ENCODE data around the gene ZNF362.
"Not testable (repeated sequence)": the region's sequence is repeated elsewhere in the genome, so short reads cannot be mapped to it uniquely, and the experiment has no call there.

ZNF362 gene

DNA sequence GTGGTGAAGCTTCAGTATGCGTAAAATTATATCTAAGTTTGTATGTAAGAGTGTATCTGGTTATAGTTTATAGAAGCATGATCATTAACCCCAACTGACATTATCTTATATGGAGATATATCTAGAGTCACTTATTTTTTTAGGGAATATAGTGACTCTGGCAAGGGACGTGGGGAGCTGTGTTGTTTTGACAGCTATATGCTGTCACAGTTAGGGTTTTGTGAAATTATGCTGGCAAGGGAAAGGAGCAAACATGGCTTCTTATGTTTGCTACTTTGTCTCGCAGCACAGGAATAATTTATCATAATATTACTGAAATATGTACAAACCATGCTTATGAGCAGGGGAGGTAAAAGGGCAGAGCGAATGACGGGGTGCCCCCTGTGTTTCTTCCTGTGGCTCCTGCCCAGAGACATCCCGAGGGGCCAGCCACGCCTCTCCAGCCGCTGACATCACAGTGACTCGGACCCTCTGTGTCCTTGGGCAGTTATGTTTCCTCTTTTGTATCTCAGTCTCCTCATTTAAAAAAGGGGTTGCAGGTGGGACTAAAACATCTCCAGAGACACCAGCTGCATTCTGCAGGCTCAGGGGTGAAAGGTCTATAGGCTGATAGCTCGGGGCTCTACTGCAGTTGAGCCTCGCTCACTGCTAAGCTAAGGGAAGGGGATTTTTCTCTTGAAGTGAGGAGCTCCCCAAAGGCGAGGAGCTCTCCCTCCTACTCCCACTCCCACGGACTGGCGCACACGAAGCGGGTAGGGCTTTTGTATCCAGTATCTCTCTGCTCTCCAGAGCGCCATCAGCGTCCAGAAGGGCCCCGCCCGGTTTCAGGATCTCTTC is 49.7 kb downstream of the ZNF362 start:
- no peak for DNase-seq (ENCODE audit: insufficient read length, low spot score)
- no peak for FAIRE-seq
- TF ChIP-seq POLR2A (IDR thresholded peaks at IDR 0.05; ENCODE audit: low read depth, low read length), result no peak

DNA sequence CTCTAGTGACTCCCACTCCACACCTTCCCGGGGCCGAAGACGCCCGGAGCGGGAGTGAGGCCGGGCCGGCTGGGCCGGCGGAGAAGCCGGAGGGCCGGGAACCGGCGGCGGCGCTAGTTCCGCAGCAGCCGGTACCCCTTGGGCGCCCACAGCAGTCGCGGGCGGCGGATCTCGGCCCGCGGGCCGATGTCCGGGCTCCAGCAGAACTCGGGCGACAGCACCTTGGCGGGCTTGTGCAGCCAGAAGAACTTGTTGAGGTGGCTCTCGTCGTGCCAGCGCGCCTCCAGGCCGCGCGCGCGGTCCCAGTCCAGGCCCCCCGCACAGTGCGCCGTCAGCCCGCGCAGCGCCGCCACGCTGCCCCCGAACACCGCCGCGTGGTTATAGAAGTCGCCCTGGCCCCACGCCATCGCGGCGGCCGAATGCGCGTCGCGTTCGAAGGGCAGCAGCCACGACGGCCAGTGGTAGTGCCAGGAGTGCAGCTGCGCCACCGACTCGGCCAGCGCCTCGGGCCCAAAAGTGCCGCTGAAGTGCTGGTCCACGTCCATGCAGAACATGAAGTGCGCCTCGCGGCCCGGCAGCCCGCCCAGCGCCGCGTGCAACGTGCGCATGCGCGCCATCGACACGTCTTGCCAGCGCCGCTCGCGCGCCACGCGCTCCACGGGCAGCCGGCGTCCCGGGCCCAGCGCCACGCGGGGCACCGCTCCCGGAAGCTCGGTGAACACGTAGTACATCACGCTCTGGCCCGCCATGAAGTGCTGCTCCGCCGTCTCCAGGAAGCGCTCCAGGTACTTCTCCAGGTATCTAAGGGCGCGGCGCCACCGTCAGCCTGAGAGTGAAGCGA is 50.6 kb downstream of the ZNF362 start:
- DNase-seq (ENCODE audit: insufficient read length, low spot score) (no peak), FAIRE-seq (no peak)
- TF ChIP-seq POLR2A (IDR thresholded peaks at IDR 0.05; ENCODE audit: low read depth, low read length), result no peak

DNA sequence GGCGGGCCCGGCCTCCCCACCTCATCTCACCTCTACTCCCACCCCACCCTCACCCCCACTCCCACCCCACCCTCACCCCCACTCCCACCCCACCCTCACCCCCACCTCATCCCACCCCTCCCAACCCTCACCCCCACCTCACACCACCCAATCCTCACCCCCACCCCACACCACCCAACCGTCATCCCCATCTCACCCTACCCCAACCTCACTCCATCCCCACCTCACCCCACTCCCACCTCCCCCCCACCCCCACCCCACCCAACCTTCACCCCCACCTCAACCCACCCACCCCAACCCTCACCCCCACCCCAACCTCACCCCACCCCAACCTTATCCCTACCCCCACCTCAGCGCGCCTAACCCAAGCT is 51.2 kb downstream of the ZNF362 start:
- DNase-seq (ENCODE audit: insufficient read length, low spot score), result no peak
- no peak for TF ChIP-seq POLR2A (IDR thresholded peaks at IDR 0.05; ENCODE audit: low read depth, low read length)
- no peak for FAIRE-seq

DNA sequence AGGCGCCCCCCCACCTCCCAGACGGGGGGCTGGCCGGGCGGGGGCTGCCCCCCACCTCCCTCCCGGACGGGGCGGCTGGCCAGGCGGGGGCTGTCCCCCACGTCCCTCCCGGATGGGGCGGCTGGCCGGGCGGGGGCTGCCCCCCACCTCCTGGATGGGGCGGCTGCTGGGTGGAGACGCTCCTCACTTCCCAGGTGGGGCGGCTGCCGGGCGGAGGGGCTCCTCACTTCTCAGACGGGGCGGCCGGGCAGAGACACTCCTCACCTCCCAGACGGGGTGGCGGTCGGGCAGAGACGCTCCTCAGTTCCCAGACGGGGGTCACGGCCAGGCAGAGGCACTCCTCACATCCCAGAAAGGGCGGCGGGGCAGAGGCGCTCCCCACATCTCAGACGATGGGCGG is 53.1 kb downstream of the ZNF362 start:
- FAIRE-seq; DNase-seq (ENCODE audit: insufficient read length, low spot score): not testable (repeated sequence)

DNA sequence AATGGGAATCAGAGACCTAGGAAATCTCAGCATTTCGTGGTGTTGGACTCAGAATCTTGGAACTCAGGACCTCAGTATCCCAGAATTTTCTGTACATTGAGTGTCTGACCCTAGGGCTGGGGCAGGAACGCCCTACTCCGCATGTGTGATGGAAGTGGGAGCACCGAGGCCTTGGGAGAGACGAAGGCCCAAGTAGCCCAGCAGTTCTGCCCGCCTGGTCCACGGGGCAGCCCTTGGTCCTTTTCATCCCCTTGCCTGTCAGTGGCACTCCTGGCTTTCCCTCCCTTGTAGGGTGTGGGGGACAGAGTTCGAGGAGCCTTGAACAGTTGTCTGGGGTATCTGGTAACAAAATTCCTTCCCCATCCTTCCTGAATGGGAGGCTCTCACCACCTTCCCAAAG is 54.4 kb downstream of the ZNF362 start:
- no peak for TF ChIP-seq POLR2A (IDR thresholded peaks at IDR 0.05; ENCODE audit: low read depth, low read length)
- DNase-seq (ENCODE audit: insufficient read length, low spot score) (no peak), FAIRE-seq (no peak)

DNA sequence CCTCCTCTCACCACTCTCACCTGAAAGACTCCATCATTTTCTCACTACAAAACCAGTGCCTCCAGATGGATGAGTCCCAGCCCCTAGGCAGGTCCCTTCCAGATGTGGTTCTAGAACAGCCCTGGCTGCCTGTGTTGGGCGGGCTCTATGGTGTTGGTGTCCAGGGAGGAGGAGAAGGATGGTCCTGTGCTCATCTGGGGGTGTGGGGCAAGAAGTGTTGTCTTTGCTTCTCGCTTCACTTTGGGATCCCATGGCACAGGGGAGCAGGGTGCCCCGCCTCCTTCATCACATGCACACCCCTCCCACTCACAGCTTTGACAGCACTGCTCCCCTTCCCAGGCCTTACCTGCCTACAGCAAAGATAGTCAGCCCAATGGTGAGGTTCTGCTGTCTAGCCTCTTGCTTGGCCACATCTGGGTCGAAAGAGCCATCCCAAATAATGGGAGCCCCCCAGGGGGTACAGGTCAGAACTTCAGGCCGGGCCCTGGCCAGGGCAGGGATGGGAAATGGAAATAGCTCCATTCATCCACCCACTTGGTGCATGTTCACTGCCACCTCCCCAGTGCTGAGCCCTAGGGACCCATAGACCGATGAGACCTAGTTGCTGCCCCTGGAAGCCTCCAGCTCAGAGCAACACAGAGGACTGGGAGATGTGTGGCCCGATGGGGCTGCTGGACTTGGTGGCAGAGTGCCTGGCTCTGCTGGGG is 55.6 kb downstream of the ZNF362 start:
- no peak for TF ChIP-seq POLR2A (IDR thresholded peaks at IDR 0.05; ENCODE audit: low read depth, low read length)
- no peak for FAIRE-seq
- DNase-seq (ENCODE audit: insufficient read length, low spot score), result no peak

DNA sequence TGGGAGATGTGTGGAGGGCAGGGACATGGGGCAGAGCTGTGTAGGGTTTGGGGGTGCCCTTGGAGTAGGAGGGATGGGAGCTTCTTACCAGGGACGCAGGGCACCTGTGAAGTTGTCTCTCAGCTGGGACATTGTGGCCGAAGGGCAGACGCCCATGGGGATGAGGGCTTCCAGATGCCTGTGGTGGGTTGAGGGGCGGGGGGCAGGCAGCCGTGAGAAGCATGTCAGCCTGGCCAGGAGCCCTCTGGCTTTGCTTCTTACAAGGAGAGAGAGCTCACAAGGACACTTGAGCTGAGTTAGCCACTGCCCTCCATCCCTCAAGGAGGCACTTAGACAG is 56.1 kb downstream of the ZNF362 start:
- FAIRE-seq, result no peak
- TF ChIP-seq POLR2A (IDR thresholded peaks at IDR 0.05; ENCODE audit: low read depth, low read length), result no peak
- DNase-seq (ENCODE audit: insufficient read length, low spot score), result no peak

DNA sequence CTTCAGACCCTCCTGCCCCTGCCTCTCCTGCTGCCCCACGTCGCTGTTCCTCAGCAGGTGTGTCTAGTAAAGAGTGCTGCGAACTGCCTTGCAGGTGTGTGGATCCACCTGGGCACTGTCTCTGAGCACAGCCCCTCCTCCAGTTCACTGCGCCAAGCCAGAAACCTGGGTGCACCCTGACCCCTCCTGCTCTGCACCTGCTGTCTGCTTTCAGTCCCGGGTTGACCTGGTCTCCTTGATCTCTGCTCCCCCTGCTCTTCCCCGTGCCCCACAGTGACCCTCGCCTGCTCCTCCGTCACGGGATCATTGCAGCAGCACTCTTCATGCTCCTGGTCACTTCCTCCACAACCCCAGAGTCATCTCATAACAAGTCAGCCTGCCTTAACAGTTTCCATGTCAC is 58.1 kb downstream of the ZNF362 start:
- no peak for FAIRE-seq
- DNase-seq (ENCODE audit: insufficient read length, low spot score), result no peak
- no peak for TF ChIP-seq POLR2A (IDR thresholded peaks at IDR 0.05; ENCODE audit: low read depth, low read length)

DNA sequence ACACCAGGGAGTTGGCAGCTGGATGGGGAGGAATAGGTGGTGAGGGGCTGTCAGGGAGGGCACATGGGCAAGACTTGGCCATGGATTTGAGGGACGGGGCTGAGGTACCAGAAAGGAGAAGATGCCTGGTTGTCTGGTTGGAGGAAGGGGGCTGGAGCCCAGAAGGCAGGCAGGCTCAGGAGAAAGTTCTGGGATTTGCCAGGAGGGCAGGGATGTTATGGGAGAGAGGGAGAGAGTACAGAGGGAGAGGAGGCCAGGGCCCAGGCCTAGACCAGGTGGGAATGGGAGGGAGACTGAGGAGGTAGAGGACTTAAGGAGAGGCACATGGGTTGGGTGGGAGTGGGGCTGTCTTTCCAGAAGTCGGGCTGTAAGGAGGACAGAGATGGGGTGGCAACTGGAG is 60.3 kb downstream of the ZNF362 start:
- no peak for FAIRE-seq
- no peak for DNase-seq (ENCODE audit: insufficient read length, low spot score)
- no peak for TF ChIP-seq POLR2A (IDR thresholded peaks at IDR 0.05; ENCODE audit: low read depth, low read length)

DNA sequence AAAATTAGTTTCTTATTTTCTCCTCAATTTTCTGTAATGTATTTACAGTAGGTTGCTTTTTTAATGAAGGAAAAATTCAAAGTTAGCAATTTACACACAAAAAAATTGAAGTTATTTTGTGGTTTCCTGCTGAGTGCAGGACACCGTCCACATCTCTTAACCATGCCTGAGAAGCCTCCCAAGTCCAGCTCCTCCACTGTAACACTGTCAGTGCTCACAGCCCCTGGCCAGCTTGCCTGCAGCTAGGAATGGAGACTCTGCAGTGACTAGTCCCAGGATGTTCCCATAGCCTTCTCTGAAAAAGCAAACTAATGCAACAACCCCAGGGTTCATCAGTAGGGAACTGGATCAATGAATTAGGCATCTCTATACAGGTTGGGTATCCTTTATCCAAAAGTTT is 61.1 kb downstream of the ZNF362 start:
- no peak for DNase-seq (ENCODE audit: insufficient read length, low spot score)
- no peak for TF ChIP-seq POLR2A (IDR thresholded peaks at IDR 0.05; ENCODE audit: low read depth, low read length)
- no peak for FAIRE-seq

DNA sequence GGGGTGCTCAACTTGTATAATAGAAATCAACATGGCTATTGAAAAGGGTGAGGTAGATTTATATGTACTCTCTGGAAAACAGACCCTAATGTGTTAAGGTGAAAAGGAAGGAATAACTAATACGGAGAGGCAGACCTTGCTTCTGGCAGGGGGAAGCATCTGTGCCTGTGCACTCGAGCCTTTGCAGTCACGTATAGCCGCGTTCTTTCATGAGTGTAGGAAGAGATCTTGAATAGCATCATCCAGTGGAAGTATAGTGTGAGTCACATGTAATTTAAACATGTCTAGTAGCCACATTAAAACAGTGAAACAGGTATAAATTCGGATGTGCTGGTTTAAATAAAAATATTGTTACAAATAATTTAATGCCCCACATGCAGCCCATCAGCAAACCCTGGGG is 61.7 kb downstream of the ZNF362 start:
- FAIRE-seq, result no peak
- TF ChIP-seq POLR2A (IDR thresholded peaks at IDR 0.05; ENCODE audit: low read depth, low read length), result no peak
- no peak for DNase-seq (ENCODE audit: insufficient read length, low spot score)

DNA sequence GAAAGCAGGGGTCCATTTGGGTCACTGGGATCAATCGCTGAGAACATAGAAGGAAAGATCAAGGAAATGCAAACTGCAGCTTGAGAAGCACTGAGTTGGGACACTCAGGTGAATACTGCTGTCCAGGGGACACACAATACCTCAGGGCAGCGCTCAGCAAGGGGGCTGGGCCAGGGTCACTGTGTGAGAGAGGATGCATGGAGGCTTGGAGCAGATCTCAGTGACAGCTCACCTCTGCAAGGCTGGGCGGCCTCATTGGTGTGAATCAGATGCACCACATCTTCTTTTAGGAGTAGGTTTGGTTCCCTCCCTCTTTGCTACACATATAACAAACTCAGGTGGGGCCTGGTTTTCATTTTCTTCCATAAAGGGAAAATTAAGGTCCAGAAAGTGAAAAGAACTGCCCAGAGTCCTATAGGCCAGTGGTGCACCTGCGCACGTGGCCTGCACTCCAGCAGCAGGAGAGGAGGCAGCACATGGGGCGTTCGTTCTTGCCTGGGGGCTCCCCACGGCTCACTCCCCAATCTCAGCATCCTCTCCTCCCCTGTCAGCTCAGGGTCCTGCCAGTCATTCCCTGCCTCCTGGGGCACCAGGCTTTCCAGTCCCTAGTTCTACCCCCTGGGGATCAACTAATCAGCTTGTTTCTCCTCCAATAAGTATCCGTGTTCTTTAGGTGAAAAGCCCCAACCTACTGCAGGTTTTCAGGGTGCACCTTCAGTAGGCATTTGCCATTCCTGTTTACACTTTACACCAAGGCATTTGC is 63.1 kb downstream of the ZNF362 start:
- TF ChIP-seq POLR2A (IDR thresholded peaks at IDR 0.05; ENCODE audit: low read depth, low read length), result no peak
- FAIRE-seq, result no peak
- no peak for DNase-seq (ENCODE audit: insufficient read length, low spot score)

DNA sequence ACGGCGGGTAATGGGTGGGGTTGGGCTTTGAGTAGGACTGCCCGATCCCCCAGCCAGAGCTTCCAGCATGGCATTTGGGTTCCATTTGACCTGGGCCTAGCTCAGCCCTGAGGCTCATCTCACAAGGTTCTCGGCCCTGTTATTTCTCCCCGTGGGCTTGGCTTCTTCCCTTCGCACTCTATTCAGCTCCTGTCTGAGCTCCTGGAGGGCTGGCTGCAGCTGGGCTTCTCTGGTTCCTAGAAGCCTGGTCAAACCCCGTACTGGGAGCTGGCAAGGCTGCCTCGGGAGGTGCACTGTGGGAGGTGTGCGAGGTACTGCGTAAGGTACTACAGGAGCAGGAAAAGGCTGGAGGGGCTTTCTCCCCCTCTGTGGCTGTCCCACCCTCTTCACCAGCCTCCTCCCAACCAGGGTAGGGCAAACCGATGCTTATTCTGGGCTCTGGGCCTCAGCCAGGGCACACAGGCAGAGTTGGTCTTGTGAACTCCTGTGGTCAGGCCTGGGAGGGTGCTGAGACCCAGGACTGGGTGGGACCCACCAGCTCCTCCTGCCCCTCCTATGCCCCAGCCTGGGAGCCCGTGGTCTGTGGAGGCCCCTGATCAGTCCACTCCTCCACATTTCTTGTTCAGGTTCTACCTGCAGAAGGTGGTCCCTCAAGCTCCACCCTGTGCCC is 63.8 kb downstream of the ZNF362 start:
- TF ChIP-seq POLR2A (IDR thresholded peaks at IDR 0.05; ENCODE audit: low read depth, low read length), result no peak
- FAIRE-seq (no peak), DNase-seq (ENCODE audit: insufficient read length, low spot score) (no peak)
